GM19193 (cell line): ENCODE measurements around the gene EIF1.
A peak's percentile ranks its signal among the peaks of the same experiment; 100 is the strongest.

Experiments used
- POLR2A ChIP-seq: IDR thresholded peaks from 4 replicates; pipeline ENCODE4 v1.6.1; 2011; ENCODE audit not compliant: insufficient read depth, insufficient read length; ENCODE audit errors: extremely low read depth

The EIF1 gene

DNA sequence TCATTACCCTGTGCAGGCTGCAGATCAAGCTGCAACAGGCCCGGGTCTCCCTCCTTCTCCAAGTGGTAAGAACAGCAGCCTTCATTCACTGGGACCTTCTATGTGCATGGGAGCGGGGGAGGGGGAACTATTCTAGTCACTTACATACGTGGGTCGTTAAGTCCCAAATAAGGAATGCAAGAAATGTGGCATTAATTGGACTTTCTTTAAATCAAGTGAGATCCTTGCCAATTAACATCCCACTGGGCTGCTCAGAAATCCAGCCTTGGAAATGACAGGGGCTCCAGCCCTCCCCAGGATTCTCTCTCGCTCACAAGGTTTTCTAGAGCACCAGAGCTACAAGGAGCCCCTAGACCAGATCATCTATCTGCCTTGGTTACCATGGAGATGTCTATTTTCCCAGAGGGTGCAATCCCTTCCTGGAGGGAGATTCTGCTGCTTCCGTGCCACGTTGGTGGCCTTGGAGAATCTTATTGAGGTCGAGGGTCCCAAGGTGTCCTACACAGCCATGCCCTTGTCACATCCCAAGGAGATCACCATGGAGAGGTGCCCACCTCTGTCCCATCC lies 5.2 kb upstream of the EIF1 start:
- no peak for TF ChIP-seq POLR2A

DNA sequence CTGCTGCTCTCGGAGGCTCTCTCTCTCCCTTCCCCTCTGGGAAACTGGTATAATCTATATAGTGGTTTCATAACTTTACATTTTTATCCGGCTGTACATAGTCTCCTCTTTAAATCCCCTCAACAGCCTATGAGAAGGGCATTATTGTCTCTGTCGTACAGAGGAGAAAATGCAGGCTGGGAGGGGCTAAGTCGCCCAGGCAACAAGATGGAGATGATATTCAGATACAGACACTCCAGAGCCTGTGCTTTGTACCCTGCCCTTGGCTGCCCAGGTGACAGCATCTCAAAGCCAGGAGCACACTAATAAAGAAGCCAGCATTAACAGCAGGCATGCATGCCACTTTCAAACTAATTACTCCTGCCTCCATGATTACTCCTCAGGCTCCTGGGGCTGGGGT lies 4.7 kb upstream of the EIF1 start:
- TF ChIP-seq POLR2A = no peak

- TF ChIP-seq POLR2A = no peak
Measured at GRCh38 chr17:41686281-41686680, 2.4 kb upstream of the EIF1 start.

- no peak for TF ChIP-seq POLR2A
Measured at GRCh38 chr17:41687828-41688640, 651 bp upstream of the EIF1 start.

DNA sequence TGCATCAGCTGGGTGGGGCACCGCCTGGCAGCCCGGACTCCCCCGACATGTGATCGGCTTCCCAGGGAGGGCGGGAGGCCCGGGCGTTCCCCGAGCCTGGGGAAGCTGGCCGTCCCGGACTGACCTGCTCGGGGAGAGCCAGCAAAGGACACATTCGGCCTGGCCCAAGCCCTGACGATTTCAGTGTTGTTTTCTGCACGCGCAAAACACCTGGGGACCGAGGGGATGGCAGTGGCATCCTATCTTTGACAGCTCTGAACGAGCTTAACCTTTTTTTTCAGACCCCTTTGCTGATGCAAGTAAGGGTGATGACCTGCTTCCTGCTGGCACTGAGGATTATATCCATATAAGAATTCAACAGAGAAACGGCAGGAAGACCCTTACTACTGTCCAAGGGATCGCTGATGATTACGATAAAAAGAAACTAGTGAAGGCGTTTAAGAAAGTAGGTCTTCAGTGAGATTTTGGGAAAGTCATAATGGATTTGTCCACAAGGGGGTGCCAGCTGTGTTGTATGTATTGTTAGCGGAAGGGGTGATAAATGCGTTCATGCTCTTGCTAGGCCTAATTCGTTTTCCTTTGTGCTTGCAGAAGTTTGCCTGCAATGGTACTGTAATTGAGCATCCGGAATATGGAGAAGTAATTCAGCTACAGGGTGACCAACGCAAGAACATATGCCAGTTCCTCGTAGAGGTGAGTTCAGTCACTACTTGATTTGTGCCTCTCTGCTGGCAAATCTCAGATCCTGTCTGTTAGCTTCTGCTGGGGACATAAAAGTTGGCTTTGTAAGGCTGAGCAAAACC lies 1.0 kb downstream of the EIF1 start:
- TF ChIP-seq POLR2A = no peak

- TF ChIP-seq POLR2A = no peak
Measured at GRCh38 chr17:41690497-41690896, 1.8 kb downstream of the EIF1 start.

- TF ChIP-seq POLR2A = peak; percentile 43
Measured at GRCh38 chr17:41691031-41691777, 2.5 kb downstream of the EIF1 start.

GRCh38 chr17:41692722-41693521 lies 4.2 kb downstream of the EIF1 start:
- TF ChIP-seq POLR2A = peak; percentile 47

GRCh38 chr17:41695134-41695661 lies 6.5 kb downstream of the EIF1 start:
- no peak for TF ChIP-seq POLR2A

DNA sequence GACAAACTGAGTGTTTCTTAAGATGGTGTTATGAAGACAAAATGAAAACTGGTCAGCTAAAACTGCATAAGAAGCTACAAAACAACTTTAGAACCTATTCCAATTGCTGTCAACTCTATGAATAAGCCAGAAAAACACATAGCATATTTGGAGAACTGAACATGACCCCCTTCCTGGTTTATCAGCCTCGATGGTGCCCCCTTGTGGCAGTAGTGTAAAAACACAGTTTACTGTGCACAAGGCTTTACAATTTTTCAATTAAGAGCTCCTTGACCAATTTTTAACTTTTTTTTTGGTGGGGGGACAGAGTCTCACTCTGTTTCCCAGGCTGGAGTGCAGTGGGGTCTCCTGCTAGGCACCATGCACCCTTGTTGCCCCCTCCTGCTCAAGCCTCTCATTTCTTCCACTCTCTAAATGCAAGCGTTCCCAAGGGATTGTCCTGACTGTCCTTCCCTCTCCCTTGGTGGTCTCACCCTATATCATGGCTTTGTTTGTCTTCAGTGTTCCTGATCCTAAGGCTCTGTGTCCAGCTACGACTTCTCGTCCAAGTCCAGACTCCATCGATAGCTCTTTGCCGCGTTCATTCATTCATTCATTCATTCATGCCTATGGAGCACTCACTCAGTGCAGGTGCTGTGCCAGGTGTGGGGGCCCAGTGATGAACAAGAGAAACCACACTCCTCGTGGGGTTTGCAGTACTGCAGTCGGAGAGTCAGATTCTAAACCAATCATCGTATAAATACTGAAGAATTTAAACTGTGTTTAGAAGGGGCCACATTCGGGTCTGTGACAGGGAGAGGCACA lies 7.5 kb downstream of the EIF1 start:
- no peak for TF ChIP-seq POLR2A

- no peak for TF ChIP-seq POLR2A
Measured at GRCh38 chr17:41697122-41697962, 8.7 kb downstream of the EIF1 start.

DNA sequence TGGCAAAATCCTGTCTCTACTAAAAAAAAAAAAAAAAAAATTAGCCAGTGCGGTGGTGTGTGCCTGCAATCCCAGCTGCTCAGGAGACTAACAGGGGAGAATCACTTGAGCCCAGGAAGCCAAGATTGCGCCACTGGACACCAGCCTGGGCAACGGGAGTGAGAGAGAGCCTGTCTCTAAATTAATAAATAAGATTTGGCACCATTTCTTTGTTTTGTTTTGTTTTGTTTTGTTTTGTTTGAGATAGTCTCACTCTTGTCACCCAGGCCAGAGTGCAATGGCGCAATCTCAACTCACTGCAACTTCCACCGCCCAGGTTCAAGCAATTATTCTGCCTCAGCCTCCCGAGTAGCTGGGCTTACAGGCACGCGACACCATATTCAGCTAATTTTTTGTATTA lies 14.0 kb downstream of the EIF1 start:
- TF ChIP-seq POLR2A = no peak
